ENCODE data around the gene LHX2.

The LHX2 gene

GRCh38 chr9:124033348-124033747 lies 21.8 kb downstream of the LHX2 start:
- Histone ChIP-seq H3K4me3 (ENCODE audit: low read depth in 1 of 2, low read length in 2 of 2) (no peak overlapping the region), H3K27ac (ENCODE audit: low read depth, low read length) (no peak overlapping the region), H3K9me3 (ENCODE audit: control insufficient read depth in 1 of 2, low read length in 2 of 2) (no peaks in the 10 kb centered on the region), H3K36me3 (ENCODE audit: control insufficient read depth in 1 of 2, insufficient read depth in 2 of 2, low read length in 2 of 2) (no peaks in the 10 kb centered on the region), H3K27me3 (ENCODE audit: control insufficient read depth in 1 of 2, insufficient read depth in 2 of 2, low read length in 2 of 2) (peaks cover 66 to 69% of the 10 kb centered on the region in 2 donors), H3K4me1 (ENCODE audit: control insufficient read depth in 1 of 2, insufficient read depth in 2 of 2, low read length in 2 of 2) (no peaks in the 10 kb centered on the region), H3K9ac (ENCODE audit: low read depth in 1 of 2, low read length in 2 of 2) (no peak overlapping the region)

- H3K9ac ChIP-seq (ENCODE audit: low read depth in 1 of 2, low read length in 2 of 2) = no peak overlapping the region
- no peaks in the 10 kb centered on the region for H3K9me3 ChIP-seq (ENCODE audit: control insufficient read depth in 1 of 2, low read length in 2 of 2)
- H3K27me3 ChIP-seq (ENCODE audit: control insufficient read depth in 1 of 2, insufficient read depth in 2 of 2, low read length in 2 of 2) = peaks cover 68 to 72% of the 10 kb centered on the region in 2 donors
- H3K4me3 ChIP-seq (ENCODE audit: low read depth in 1 of 2, low read length in 2 of 2) = no peak overlapping the region
- H3K27ac ChIP-seq (ENCODE audit: low read depth, low read length) = no peak overlapping the region
- no peaks in the 10 kb centered on the region for H3K36me3 ChIP-seq (ENCODE audit: control insufficient read depth in 1 of 2, insufficient read depth in 2 of 2, low read length in 2 of 2)
- no peaks in the 10 kb centered on the region for H3K4me1 ChIP-seq (ENCODE audit: control insufficient read depth in 1 of 2, insufficient read depth in 2 of 2, low read length in 2 of 2)
Observed at GRCh38 chr9:124033967-124034366, 22.4 kb downstream of the LHX2 start.

GRCh38 chr9:124035001-124035650 lies 23.6 kb downstream of the LHX2 start:
- Histone ChIP-seq H3K4me1 (ENCODE audit: control insufficient read depth in 1 of 2, insufficient read depth in 2 of 2, low read length in 2 of 2) (no peaks in the 10 kb centered on the region), H3K9me3 (ENCODE audit: control insufficient read depth in 1 of 2, low read length in 2 of 2) (no peaks in the 10 kb centered on the region), H3K27me3 (ENCODE audit: control insufficient read depth in 1 of 2, insufficient read depth in 2 of 2, low read length in 2 of 2) (peaks cover 63 to 72% of the 10 kb centered on the region in 2 donors)

GRCh38 chr9:124036578-124036977 lies 25.0 kb downstream of the LHX2 start:
- Histone ChIP-seq H3K9me3 (ENCODE audit: control insufficient read depth in 1 of 2, low read length in 2 of 2) (no peaks in the 10 kb centered on the region), H3K27ac (ENCODE audit: low read depth, low read length) (no peak overlapping the region), H3K9ac (ENCODE audit: low read depth in 1 of 2, low read length in 2 of 2) (no peak overlapping the region), H3K27me3 (ENCODE audit: control insufficient read depth in 1 of 2, insufficient read depth in 2 of 2, low read length in 2 of 2) (peaks cover 57 to 72% of the 10 kb centered on the region in 2 donors), H3K36me3 (ENCODE audit: control insufficient read depth in 1 of 2, insufficient read depth in 2 of 2, low read length in 2 of 2) (no peaks in the 10 kb centered on the region), H3K4me3 (ENCODE audit: low read depth in 1 of 2, low read length in 2 of 2) (no peak overlapping the region), H3K4me1 (ENCODE audit: control insufficient read depth in 1 of 2, insufficient read depth in 2 of 2, low read length in 2 of 2) (peaks cover 5 to 6% of the 10 kb centered on the region in 2 donors)

More at GRCh38 chr9:124035001-124035650, 23.6 kb downstream of the LHX2 start:
- Histone ChIP-seq H3K27ac (ENCODE audit: low read depth, low read length) (no peak overlapping the region), H3K9ac (ENCODE audit: low read depth in 1 of 2, low read length in 2 of 2) (no peak overlapping the region), H3K4me3 (ENCODE audit: low read depth in 1 of 2, low read length in 2 of 2) (no peak overlapping the region), H3K36me3 (ENCODE audit: control insufficient read depth in 1 of 2, insufficient read depth in 2 of 2, low read length in 2 of 2) (no peaks in the 10 kb centered on the region)

- H3K9ac ChIP-seq (ENCODE audit: low read depth in 1 of 2, low read length in 2 of 2) = no peak overlapping the region
- no peak overlapping the region for H3K4me3 ChIP-seq (ENCODE audit: low read depth in 1 of 2, low read length in 2 of 2)
- H3K27ac ChIP-seq (ENCODE audit: low read depth, low read length) = no peak overlapping the region
- no peaks in the 10 kb centered on the region for H3K36me3 ChIP-seq (ENCODE audit: control insufficient read depth in 1 of 2, insufficient read depth in 2 of 2, low read length in 2 of 2)
- H3K4me1 ChIP-seq (ENCODE audit: control insufficient read depth in 1 of 2, insufficient read depth in 2 of 2, low read length in 2 of 2) = peaks cover 5 to 7% of the 10 kb centered on the region in 2 donors
- no peaks in the 10 kb centered on the region for H3K9me3 ChIP-seq (ENCODE audit: control insufficient read depth in 1 of 2, low read length in 2 of 2)
- peaks cover 54 to 73% of the 10 kb centered on the region in 2 donors for H3K27me3 ChIP-seq (ENCODE audit: control insufficient read depth in 1 of 2, insufficient read depth in 2 of 2, low read length in 2 of 2)
Observed at GRCh38 chr9:124037790-124038189, 26.2 kb downstream of the LHX2 start.

- H3K36me3 ChIP-seq (ENCODE audit: control insufficient read depth in 1 of 2, insufficient read depth in 2 of 2, low read length in 2 of 2) = no peaks in the 10 kb centered on the region
- H3K4me1 ChIP-seq (ENCODE audit: control insufficient read depth in 1 of 2, insufficient read depth in 2 of 2, low read length in 2 of 2) = peaks cover 5 to 7% of the 10 kb centered on the region in 2 donors
- H3K4me3 ChIP-seq (ENCODE audit: low read depth in 1 of 2, low read length in 2 of 2) = no peak overlapping the region
- H3K27me3 ChIP-seq (ENCODE audit: control insufficient read depth in 1 of 2, insufficient read depth in 2 of 2, low read length in 2 of 2) = peaks cover 56 to 70% of the 10 kb centered on the region in 2 donors
- no peaks in the 10 kb centered on the region for H3K9me3 ChIP-seq (ENCODE audit: control insufficient read depth in 1 of 2, low read length in 2 of 2)
- no peak overlapping the region for H3K9ac ChIP-seq (ENCODE audit: low read depth in 1 of 2, low read length in 2 of 2)
- H3K27ac ChIP-seq (ENCODE audit: low read depth, low read length) = no peak overlapping the region
Observed at GRCh38 chr9:124038239-124038638, 26.7 kb downstream of the LHX2 start.

- H3K27me3 ChIP-seq (ENCODE audit: control insufficient read depth in 1 of 2, insufficient read depth in 2 of 2, low read length in 2 of 2) = peaks cover 51 to 65% of the 10 kb centered on the region in 2 donors
Observed at GRCh38 chr9:124038790-124039633, 27.4 kb downstream of the LHX2 start.

GRCh38 chr9:124040186-124040931 lies 28.8 kb downstream of the LHX2 start:
- no peak overlapping the region for H3K27ac ChIP-seq (ENCODE audit: low read depth, low read length)
- no peak overlapping the region for H3K9ac ChIP-seq (ENCODE audit: low read depth in 1 of 2, low read length in 2 of 2)
- no peaks in the 10 kb centered on the region for H3K9me3 ChIP-seq (ENCODE audit: control insufficient read depth in 1 of 2, low read length in 2 of 2)
- no peaks in the 10 kb centered on the region for H3K36me3 ChIP-seq (ENCODE audit: control insufficient read depth in 1 of 2, insufficient read depth in 2 of 2, low read length in 2 of 2)
- H3K4me3 ChIP-seq (ENCODE audit: low read depth in 1 of 2, low read length in 2 of 2) = peak overlapping the region in 1 of 2 donors; percentile 50
- peaks cover 5 to 7% of the 10 kb centered on the region in 2 donors for H3K4me1 ChIP-seq (ENCODE audit: control insufficient read depth in 1 of 2, insufficient read depth in 2 of 2, low read length in 2 of 2)
- H3K27me3 ChIP-seq (ENCODE audit: control insufficient read depth in 1 of 2, insufficient read depth in 2 of 2, low read length in 2 of 2) = peaks cover 47 to 64% of the 10 kb centered on the region in 2 donors

More at GRCh38 chr9:124038790-124039633, 27.4 kb downstream of the LHX2 start:
- Histone ChIP-seq H3K4me1 (ENCODE audit: control insufficient read depth in 1 of 2, insufficient read depth in 2 of 2, low read length in 2 of 2) (peaks cover 5 to 7% of the 10 kb centered on the region in 2 donors), H3K9me3 (ENCODE audit: control insufficient read depth in 1 of 2, low read length in 2 of 2) (no peaks in the 10 kb centered on the region), H3K27ac (ENCODE audit: low read depth, low read length) (no peak overlapping the region), H3K9ac (ENCODE audit: low read depth in 1 of 2, low read length in 2 of 2) (no peak overlapping the region), H3K4me3 (ENCODE audit: low read depth in 1 of 2, low read length in 2 of 2) (no peak overlapping the region), H3K36me3 (ENCODE audit: control insufficient read depth in 1 of 2, insufficient read depth in 2 of 2, low read length in 2 of 2) (no peaks in the 10 kb centered on the region)

- H3K9me3 ChIP-seq (ENCODE audit: control insufficient read depth in 1 of 2, low read length in 2 of 2) = no peaks in the 10 kb centered on the region
- H3K9ac ChIP-seq (ENCODE audit: low read depth in 1 of 2, low read length in 2 of 2) = no peak overlapping the region
- H3K27me3 ChIP-seq (ENCODE audit: control insufficient read depth in 1 of 2, insufficient read depth in 2 of 2, low read length in 2 of 2) = peaks cover 48 to 68% of the 10 kb centered on the region in 2 donors
Observed at GRCh38 chr9:124040935-124041816, 29.6 kb downstream of the LHX2 start.

More at GRCh38 chr9:124040935-124041816, 29.6 kb downstream of the LHX2 start:
- Histone ChIP-seq H3K4me1 (ENCODE audit: control insufficient read depth in 1 of 2, insufficient read depth in 2 of 2, low read length in 2 of 2) (peaks cover 5 to 7% of the 10 kb centered on the region in 2 donors), H3K27ac (ENCODE audit: low read depth, low read length) (no peak overlapping the region), H3K4me3 (ENCODE audit: low read depth in 1 of 2, low read length in 2 of 2) (peak overlapping the region; percentile 31 to 50), H3K36me3 (ENCODE audit: control insufficient read depth in 1 of 2, insufficient read depth in 2 of 2, low read length in 2 of 2) (no peaks in the 10 kb centered on the region)

Data from duodenal mucosa (tissue), 2 donors.